Mesenchymal stem cell (in vitro differentiated cells and primary cell): ENCODE results near the gene UAP1.

Experiments
- DNase-seq: peaks from one replicate; pipeline ENCODE4 v3.0.0-alpha.2; 2013
- H2AFZ ChIP-seq: one replicate; pipeline ENCODE4 v1.6.1; 2013; ENCODE audit warnings: low read depth, mild to moderate bottlenecking, control low read depth, inconsistent platforms, low read length, moderate library complexity
- H2AK5ac ChIP-seq: 2 replicates; pipeline ENCODE4 v1.6.1; 2013; ENCODE audit warnings: low read length, moderate library complexity, mild to moderate bottlenecking, inconsistent platforms; ENCODE audit not compliant: severe bottlenecking
- H2BK120ac ChIP-seq: one replicate; pipeline ENCODE4 v1.6.1; 2013; ENCODE audit warnings: low read depth, mild to moderate bottlenecking, inconsistent platforms, low read length, moderate library complexity
- H2BK12ac ChIP-seq, 2 experiments: one replicate each; pipeline ENCODE4 v1.6.1; 2013; ENCODE audit warnings: inconsistent platforms in 2 of 2, low read length in 2 of 2, mild to moderate bottlenecking in 2 of 2, moderate library complexity in 2 of 2, control low read depth in 1 of 2
- H2BK15ac ChIP-seq: one replicate; pipeline ENCODE4 v1.6.1; 2013; ENCODE audit warnings: mild to moderate bottlenecking, low read depth, inconsistent platforms; ENCODE audit not compliant: poor library complexity, severe bottlenecking
- H2BK5ac ChIP-seq: 2 replicates; pipeline ENCODE4 v1.6.1; 2013; ENCODE audit warnings: low read depth, mild to moderate bottlenecking, low read length, control low read depth, inconsistent platforms; ENCODE audit not compliant: poor library complexity, severe bottlenecking
- H3K14ac ChIP-seq, 2 experiments: one replicate each; pipeline ENCODE4 v1.6.1; 2013; ENCODE audit warnings: inconsistent platforms in 2 of 2, low read length in 2 of 2, control low read depth in 1 of 2, mild to moderate bottlenecking in 1 of 2, moderate library complexity in 1 of 2
- H3K18ac ChIP-seq, 2 experiments: one replicate each; pipeline ENCODE4 v1.6.1; 2013; ENCODE audit warnings: inconsistent platforms in 2 of 2, low read length in 2 of 2, control low read depth in 1 of 2, low read depth in 1 of 2, mild to moderate bottlenecking in 1 of 2
- H3K23ac ChIP-seq, 2 experiments: one replicate each; pipeline ENCODE4 v1.6.1; 2013; ENCODE audit warnings: inconsistent platforms in 2 of 2, low read length in 2 of 2, mild to moderate bottlenecking in 2 of 2, moderate library complexity in 2 of 2, control low read depth in 1 of 2
- H3K27ac ChIP-seq: 2 replicates; pipeline ENCODE4 v1.5.1; 2013; ENCODE audit warnings: mild to moderate bottlenecking, moderate library complexity, low read length, control low read depth, inconsistent platforms; ENCODE audit not compliant: poor library complexity, severe bottlenecking
- H3K27me3 ChIP-seq, 2 experiments: 2 replicates each; pipeline versions ENCODE4 v1.6.1 to v1.7.0; 2013; ENCODE audit warnings: low read length in 2 of 2, mild to moderate bottlenecking in 2 of 2, moderate library complexity in 2 of 2, control low read depth in 1 of 2, inconsistent platforms in 1 of 2; ENCODE audit not compliant: control insufficient read depth in 1 of 2, insufficient read depth in 1 of 2
- H3K36me3 ChIP-seq, 2 experiments: 2 replicates each; pipeline versions ENCODE4 v1.6.1 to v1.7.0; 2013; ENCODE audit warnings: low read length in 2 of 2, control low read depth in 1 of 2, inconsistent platforms in 1 of 2, low read depth in 1 of 2, mild to moderate bottlenecking in 1 of 2; ENCODE audit not compliant: insufficient read depth in 2 of 2, control insufficient read depth in 1 of 2
- H3K4ac ChIP-seq, 2 experiments: one replicate each; pipeline ENCODE4 v1.6.1; 2013; ENCODE audit warnings: inconsistent platforms in 2 of 2, low read length in 2 of 2, mild to moderate bottlenecking in 2 of 2, moderate library complexity in 2 of 2, control low read depth in 1 of 2, low read depth in 1 of 2
- H3K4me1 ChIP-seq: 2 replicates; pipeline ENCODE4 v1.6.1; 2013; ENCODE audit warnings: low read depth, low read length, control low read depth; ENCODE audit not compliant: control insufficient read depth, insufficient read depth
- H3K4me2 ChIP-seq: 2 replicates; pipeline ENCODE4 v1.6.1; 2013; ENCODE audit warnings: low read length, mild to moderate bottlenecking, inconsistent platforms; ENCODE audit not compliant: poor library complexity, severe bottlenecking
- H3K4me3 ChIP-seq, 2 experiments: 2 replicates each; pipeline versions ENCODE4 v1.5.1 to v1.7.0; 2013; ENCODE audit warnings: low read length in 2 of 2, mild to moderate bottlenecking in 2 of 2, control low read depth in 1 of 2, low read depth in 1 of 2; ENCODE audit not compliant: insufficient read depth in 1 of 2
- H3K79me1 ChIP-seq: replicated peaks from 2 replicates; pipeline ENCODE4 v1.6.1; 2013; ENCODE audit warnings: mild to moderate bottlenecking, control low read depth, low read length, inconsistent platforms; ENCODE audit not compliant: poor library complexity, severe bottlenecking
- H3K9ac ChIP-seq: 2 replicates; pipeline ENCODE4 v1.7.0; 2013; ENCODE audit warnings: mild to moderate bottlenecking, low read length, moderate library complexity
- H3K9me3 ChIP-seq: 2 replicates; pipeline ENCODE4 v1.7.0; 2013; ENCODE audit warnings: mild to moderate bottlenecking, low read length; ENCODE audit not compliant: control insufficient read depth
- H4K8ac ChIP-seq: one replicate; pipeline ENCODE4 v1.6.1; 2013; ENCODE audit warnings: inconsistent platforms, mild to moderate bottlenecking, low read length, moderate library complexity
- H4K91ac ChIP-seq: one replicate; pipeline ENCODE4 v1.6.1; 2013; ENCODE audit warnings: mild to moderate bottlenecking, low read length, inconsistent platforms
- WGBS: methylation state at CpG from one replicate; pipeline ENCODE4 v1.1.7; 2013; ENCODE audit warnings: mixed read lengths; 5-methylcytosine and 5-hydroxymethylcytosine counted together

UAP1 gene

GRCh38 chr1:162541619-162542141 is 19.8 kb upstream of the UAP1 start:
- H3K27ac ChIP-seq, result peak overlapping the region; percentile 59
- H3K79me1 ChIP-seq, result no peaks in the 10 kb centered on the region
- peak overlapping the region; percentile 23 for H2AK5ac ChIP-seq
- peak overlapping the region; percentile 70 for H3K9ac ChIP-seq
- no peak overlapping the region for H3K4me2 ChIP-seq
- peak overlapping the region; percentile 70 for H4K8ac ChIP-seq
- 34% methylated on average over 5 of the region's 5 CpGs for WGBS
- H3K4me3 ChIP-seq, result no peak overlapping the region
- H2BK12ac ChIP-seq, result peak overlapping the region in 1 of 2 experiments; percentile 93
- no peak overlapping the region for H3K4ac ChIP-seq
- peak; percentile 91 for DNase-seq
- no peak overlapping the region for H2BK5ac ChIP-seq
- no peak overlapping the region for H3K14ac ChIP-seq
- H3K27me3 ChIP-seq, result no peaks in the 10 kb centered on the region
- H3K4me1 ChIP-seq, result peaks cover 3% of the 10 kb centered on the region
- no peak overlapping the region for H2BK15ac ChIP-seq
- H3K9me3 ChIP-seq, result no peaks in the 10 kb centered on the region
- H4K91ac ChIP-seq, result no peak overlapping the region
- no peaks in the 10 kb centered on the region for H3K36me3 ChIP-seq
- no peak overlapping the region for H2AFZ ChIP-seq
- peak overlapping the region in 1 of 2 experiments; percentile 9 for H3K23ac ChIP-seq
- H3K18ac ChIP-seq, result peak overlapping the region in 1 of 2 experiments; percentile 68
- no peak overlapping the region for H2BK120ac ChIP-seq

GRCh38 chr1:162543228-162543627 is 18.3 kb upstream of the UAP1 start:
- Histone ChIP-seq H3K27ac (no peak overlapping the region), H3K23ac (no peak overlapping the region), H2BK5ac (no peak overlapping the region), H2BK120ac (no peak overlapping the region), H2BK15ac (no peak overlapping the region), H4K91ac (no peak overlapping the region), H3K4me3 (no peak overlapping the region), H3K14ac (no peak overlapping the region), H2BK12ac (no peak overlapping the region), H3K27me3 (no peaks in the 10 kb centered on the region), H3K4me1 (peaks cover 3% of the 10 kb centered on the region), H3K18ac (no peak overlapping the region), H4K8ac (no peak overlapping the region), H2AFZ (no peak overlapping the region), H3K36me3 (no peaks in the 10 kb centered on the region), H3K4ac (no peak overlapping the region), H2AK5ac (no peak overlapping the region), H3K9me3 (no peaks in the 10 kb centered on the region), H3K4me2 (no peak overlapping the region), H3K79me1 (no peaks in the 10 kb centered on the region), H3K9ac (no peak overlapping the region)
- 96% methylated on average over 1 of the region's 3 CpGs for WGBS
- DNase-seq, result no peak

- H3K4me3 ChIP-seq, result no peak overlapping the region
- no peaks in the 10 kb centered on the region for H3K9me3 ChIP-seq
- H3K27ac ChIP-seq, result no peak overlapping the region
- H3K27me3 ChIP-seq, result no peaks in the 10 kb centered on the region
- peak overlapping the region; percentile 81 for H3K9ac ChIP-seq
- H2BK12ac ChIP-seq, result no peak overlapping the region
- 98% methylated on average over 4 of the region's 4 CpGs for WGBS
- H3K4me2 ChIP-seq, result no peak overlapping the region
- no peak overlapping the region for H3K23ac ChIP-seq
- no peak overlapping the region for H2BK5ac ChIP-seq
- no peak overlapping the region for H4K91ac ChIP-seq
- H3K18ac ChIP-seq, result no peak overlapping the region
- no peak overlapping the region for H4K8ac ChIP-seq
- no peak overlapping the region for H2BK15ac ChIP-seq
- H3K79me1 ChIP-seq, result no peaks in the 10 kb centered on the region
- H2AFZ ChIP-seq, result no peak overlapping the region
- no peaks in the 10 kb centered on the region for H3K36me3 ChIP-seq
- H2AK5ac ChIP-seq, result no peak overlapping the region
- peaks cover 1% of the 10 kb centered on the region for H3K4me1 ChIP-seq
- H2BK120ac ChIP-seq, result no peak overlapping the region
- no peak overlapping the region for H3K14ac ChIP-seq
- H3K4ac ChIP-seq, result no peak overlapping the region
- DNase-seq, result no peak
Observed at GRCh38 chr1:162548170-162548569, 13.4 kb upstream of the UAP1 start.

GRCh38 chr1:162549001-162549400 is 12.5 kb upstream of the UAP1 start:
- Histone ChIP-seq H3K18ac (no peak overlapping the region), H3K9me3 (no peaks in the 10 kb centered on the region), H3K23ac (no peak overlapping the region), H3K27me3 (no peaks in the 10 kb centered on the region), H3K9ac (peak overlapping the region; percentile 81), H2BK12ac (no peak overlapping the region), H2AFZ (no peak overlapping the region), H3K4me2 (no peak overlapping the region), H2BK5ac (no peak overlapping the region), H4K91ac (no peak overlapping the region), H2AK5ac (no peak overlapping the region), H3K4me1 (peaks cover 1% of the 10 kb centered on the region), H3K79me1 (no peaks in the 10 kb centered on the region), H2BK15ac (no peak overlapping the region), H3K14ac (no peak overlapping the region), H3K36me3 (no peaks in the 10 kb centered on the region), H3K4ac (no peak overlapping the region), H2BK120ac (no peak overlapping the region), H4K8ac (no peak overlapping the region), H3K4me3 (no peak overlapping the region), H3K27ac (no peak overlapping the region)
- WGBS, result 82% methylated on average over 1 of the region's 2 CpGs
- no peak for DNase-seq
